Measurements from ENCODE around the gene HPCAL1.

HPCAL1 gene

DNA sequence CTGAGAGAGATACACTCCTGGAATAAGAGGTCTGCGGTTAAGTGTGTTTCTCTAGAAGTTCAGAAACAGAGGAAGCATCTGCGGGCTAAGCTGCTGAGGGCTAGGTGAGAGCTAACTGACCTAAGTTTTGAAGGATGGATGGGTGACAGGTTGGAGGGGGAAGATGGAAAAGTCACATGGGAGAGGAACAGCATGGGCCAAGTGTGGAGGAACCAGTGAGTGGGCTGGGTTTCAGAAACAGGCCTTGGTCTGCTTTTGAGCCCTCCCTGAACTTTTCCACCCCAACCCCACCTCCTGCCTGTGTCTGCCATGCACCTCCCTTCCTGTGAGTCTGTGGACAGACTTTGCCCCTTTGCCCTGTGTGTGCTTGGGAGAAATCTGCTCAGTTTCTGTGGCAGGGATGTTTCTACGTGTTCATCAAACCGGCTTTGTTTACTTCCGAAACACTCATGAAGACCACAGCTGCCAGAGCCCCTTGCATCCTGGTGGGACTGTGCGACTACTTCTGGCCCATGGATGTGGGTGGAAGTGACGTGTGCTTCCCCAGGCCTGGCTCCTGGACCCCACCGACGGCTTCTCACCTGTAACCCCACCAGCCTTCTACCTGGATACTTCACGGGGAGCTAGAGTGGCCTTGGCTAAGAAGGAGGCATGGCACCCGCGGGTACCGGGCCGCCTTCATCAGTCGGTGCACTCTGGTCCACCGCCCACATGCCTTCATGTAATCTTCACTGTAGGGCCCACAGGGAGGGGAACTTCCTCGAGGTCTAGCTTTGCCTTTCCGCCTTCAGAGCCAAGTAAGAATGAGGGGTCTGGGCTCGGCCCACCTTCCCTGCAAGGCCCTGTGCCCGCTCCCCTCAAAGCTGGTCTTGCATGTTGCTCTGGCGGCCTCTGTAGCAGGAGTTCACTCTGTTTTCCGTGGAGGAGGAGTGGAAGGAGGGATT, 1.4 kb upstream of the HPCAL1 start:
- no peaks in the 10 kb centered on the region for H3K36me3 ChIP-seq (ENCODE audit: control insufficient read depth, low read depth, low read length)
- H3K27ac ChIP-seq (ENCODE audit: low read length): no peak overlapping the region
- peaks cover 11% of the 10 kb centered on the region for H3K4me1 ChIP-seq (ENCODE audit: control insufficient read depth, low read depth, low read length)
- no peaks in the 10 kb centered on the region for H3K9me3 ChIP-seq (ENCODE audit: control insufficient read depth, low read depth, low read length)
- H3K4me3 ChIP-seq (ENCODE audit: low read length): no peak overlapping the region
- peaks cover 35% of the 10 kb centered on the region for H3K27me3 ChIP-seq (ENCODE audit: control insufficient read depth, insufficient read depth, low read length)
- no peak overlapping the region for H3K9ac ChIP-seq (ENCODE audit: low read length)

- H3K4me1 ChIP-seq (ENCODE audit: control insufficient read depth, low read depth, low read length): peaks cover 11% of the 10 kb centered on the region
- no peaks in the 10 kb centered on the region for H3K9me3 ChIP-seq (ENCODE audit: control insufficient read depth, low read depth, low read length)
- H3K27me3 ChIP-seq (ENCODE audit: control insufficient read depth, insufficient read depth, low read length): peaks cover 42% of the 10 kb centered on the region
- H3K27ac ChIP-seq (ENCODE audit: low read length): no peak overlapping the region
- H3K9ac ChIP-seq (ENCODE audit: low read length): peak overlapping the region; percentile 37
- H3K36me3 ChIP-seq (ENCODE audit: control insufficient read depth, low read depth, low read length): no peaks in the 10 kb centered on the region
- H3K4me3 ChIP-seq (ENCODE audit: low read length): peak overlapping the region; percentile 33
Measured at GRCh38 chr2:10301941-10302478, 694 bp upstream of the HPCAL1 start.

DNA sequence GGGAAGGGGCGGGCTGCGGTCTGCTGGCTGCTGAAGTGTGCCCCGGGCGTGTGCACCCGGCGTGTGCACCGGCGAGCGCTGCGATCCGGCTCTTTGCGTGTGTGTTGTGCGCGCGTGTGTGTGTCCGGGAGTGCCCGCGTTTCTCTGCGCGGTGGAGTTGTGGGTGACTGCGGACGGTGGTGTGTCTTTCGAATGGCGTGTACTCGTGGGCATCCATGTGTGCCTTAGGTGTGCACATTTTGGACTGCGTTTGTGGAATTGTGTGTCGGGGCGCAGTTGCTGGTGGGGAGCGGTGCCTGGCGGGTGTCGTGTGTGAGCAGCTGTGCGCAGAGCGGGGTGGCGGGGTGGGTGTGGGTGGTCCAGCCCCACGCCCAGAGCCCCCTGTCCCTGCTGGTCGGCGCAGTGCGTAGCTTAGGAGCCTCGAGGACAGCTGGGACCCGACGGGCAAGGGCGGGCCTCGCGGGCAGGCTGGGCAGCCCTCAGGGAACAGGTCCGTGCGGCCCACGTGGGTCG, 533 bp downstream of the HPCAL1 start:
- Histone ChIP-seq H3K27me3 (ENCODE audit: control insufficient read depth, insufficient read depth, low read length) (peaks cover 45% of the 10 kb centered on the region), H3K27ac (ENCODE audit: low read length) (no peak overlapping the region), H3K9me3 (ENCODE audit: control insufficient read depth, low read depth, low read length) (no peaks in the 10 kb centered on the region), H3K4me1 (ENCODE audit: control insufficient read depth, low read depth, low read length) (peaks cover 11% of the 10 kb centered on the region), H3K9ac (ENCODE audit: low read length) (no peak overlapping the region), H3K36me3 (ENCODE audit: control insufficient read depth, low read depth, low read length) (no peaks in the 10 kb centered on the region), H3K4me3 (ENCODE audit: low read length) (peak overlapping the region; percentile 65)

DNA sequence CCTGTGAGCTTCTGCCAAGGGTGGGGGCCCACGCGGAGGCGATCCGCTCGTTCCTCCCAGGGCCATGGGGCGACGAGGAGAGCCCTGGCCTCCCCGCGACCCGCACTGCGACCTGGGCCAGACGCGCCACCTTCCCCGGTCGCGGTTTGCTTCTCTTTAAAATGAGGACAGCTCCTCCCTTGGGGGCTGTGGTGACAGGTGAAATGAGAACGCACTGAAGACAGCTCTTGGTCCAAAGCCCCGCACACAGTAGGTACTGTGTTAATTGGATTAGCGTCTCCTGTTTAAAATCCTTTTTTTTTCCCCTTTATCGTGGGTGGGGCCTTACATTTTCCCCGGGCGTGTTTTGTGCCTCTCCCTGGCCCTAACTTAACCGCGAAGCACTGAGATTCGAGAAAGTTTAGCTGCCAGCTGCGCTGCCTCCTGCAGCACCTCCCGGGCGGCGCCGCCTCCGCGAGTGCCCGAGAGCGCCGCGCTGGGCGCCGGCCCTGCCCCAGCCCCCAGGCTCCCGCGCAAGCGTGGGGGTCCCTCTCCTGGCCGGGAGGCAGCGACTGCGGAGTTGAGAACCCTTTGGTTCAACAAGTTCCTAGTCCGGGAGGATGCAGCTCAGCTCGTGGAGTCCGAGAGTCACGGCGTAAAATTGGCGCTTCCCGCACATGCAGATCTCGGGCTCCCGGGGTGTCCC, 1.1 kb downstream of the HPCAL1 start:
- Histone ChIP-seq H3K9ac (ENCODE audit: low read length) (no peak overlapping the region), H3K27ac (ENCODE audit: low read length) (no peak overlapping the region), H3K9me3 (ENCODE audit: control insufficient read depth, low read depth, low read length) (no peaks in the 10 kb centered on the region), H3K36me3 (ENCODE audit: control insufficient read depth, low read depth, low read length) (no peaks in the 10 kb centered on the region), H3K4me3 (ENCODE audit: low read length) (peak overlapping the region; percentile 65), H3K27me3 (ENCODE audit: control insufficient read depth, insufficient read depth, low read length) (peaks cover 45% of the 10 kb centered on the region), H3K4me1 (ENCODE audit: control insufficient read depth, low read depth, low read length) (peaks cover 11% of the 10 kb centered on the region)

GRCh38 chr2:10304458-10305253, 2.0 kb downstream of the HPCAL1 start:
- Histone ChIP-seq H3K9ac (ENCODE audit: low read length) (no peak overlapping the region), H3K4me3 (ENCODE audit: low read length) (peak overlapping the region; percentile 65), H3K36me3 (ENCODE audit: control insufficient read depth, low read depth, low read length) (no peaks in the 10 kb centered on the region), H3K9me3 (ENCODE audit: control insufficient read depth, low read depth, low read length) (no peaks in the 10 kb centered on the region), H3K27ac (ENCODE audit: low read length) (no peak overlapping the region), H3K4me1 (ENCODE audit: control insufficient read depth, low read depth, low read length) (peaks cover 11% of the 10 kb centered on the region), H3K27me3 (ENCODE audit: control insufficient read depth, insufficient read depth, low read length) (peaks cover 45% of the 10 kb centered on the region)

DNA sequence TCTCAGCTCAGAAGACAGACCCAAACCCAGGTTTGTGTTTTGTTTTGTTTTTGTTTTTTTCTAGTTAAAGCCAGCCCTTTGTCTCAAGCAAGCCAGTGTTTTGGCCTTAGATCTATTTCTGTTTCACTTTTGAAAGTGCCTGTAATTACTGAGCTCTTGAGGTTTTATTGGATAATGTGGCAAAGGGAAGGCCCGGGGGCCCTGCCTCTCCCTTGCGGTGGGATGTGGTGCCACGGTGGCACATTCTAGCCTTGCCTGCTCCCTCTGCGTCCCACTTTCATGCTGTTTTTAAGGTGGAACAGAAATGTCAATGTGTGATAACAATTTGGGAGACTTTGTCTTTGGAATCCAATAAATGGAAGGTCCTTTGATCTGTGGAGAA, 2.5 kb downstream of the HPCAL1 start:
- H3K27me3 ChIP-seq (ENCODE audit: control insufficient read depth, insufficient read depth, low read length): peaks cover 45% of the 10 kb centered on the region
- H3K4me3 ChIP-seq (ENCODE audit: low read length): no peak overlapping the region
- peaks cover 11% of the 10 kb centered on the region for H3K4me1 ChIP-seq (ENCODE audit: control insufficient read depth, low read depth, low read length)
- H3K36me3 ChIP-seq (ENCODE audit: control insufficient read depth, low read depth, low read length): no peaks in the 10 kb centered on the region
- H3K9me3 ChIP-seq (ENCODE audit: control insufficient read depth, low read depth, low read length): no peaks in the 10 kb centered on the region
- no peak overlapping the region for H3K9ac ChIP-seq (ENCODE audit: low read length)
- no peak overlapping the region for H3K27ac ChIP-seq (ENCODE audit: low read length)

DNA sequence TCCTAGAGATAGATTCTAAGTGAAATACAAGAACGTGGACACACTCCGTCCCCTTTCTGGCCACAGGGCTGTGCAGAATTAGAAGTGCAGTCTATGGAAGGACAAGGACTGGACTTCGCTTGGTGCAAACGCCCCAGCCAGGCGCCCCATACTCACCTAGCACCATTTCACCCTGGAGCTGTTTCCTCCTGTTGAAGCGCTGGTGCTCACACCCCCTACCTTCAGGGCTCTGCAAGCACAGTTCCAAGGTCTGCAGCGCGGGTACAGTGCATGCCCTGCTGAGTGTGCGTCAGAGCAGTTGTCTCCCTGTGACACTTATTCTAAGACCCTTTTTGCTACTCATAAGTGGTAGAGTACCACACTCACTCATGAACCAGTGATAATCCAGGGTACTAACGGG, 3.0 kb downstream of the HPCAL1 start:
- peaks cover 45% of the 10 kb centered on the region for H3K27me3 ChIP-seq (ENCODE audit: control insufficient read depth, insufficient read depth, low read length)
- no peak overlapping the region for H3K4me3 ChIP-seq (ENCODE audit: low read length)
- H3K4me1 ChIP-seq (ENCODE audit: control insufficient read depth, low read depth, low read length): peaks cover 11% of the 10 kb centered on the region
- no peaks in the 10 kb centered on the region for H3K36me3 ChIP-seq (ENCODE audit: control insufficient read depth, low read depth, low read length)
- H3K9ac ChIP-seq (ENCODE audit: low read length): no peak overlapping the region
- H3K27ac ChIP-seq (ENCODE audit: low read length): no peak overlapping the region
- H3K9me3 ChIP-seq (ENCODE audit: control insufficient read depth, low read depth, low read length): no peaks in the 10 kb centered on the region

GRCh38 chr2:10306901-10307463, 4.3 kb downstream of the HPCAL1 start:
- Histone ChIP-seq H3K4me3 (ENCODE audit: low read length) (no peak overlapping the region), H3K27me3 (ENCODE audit: control insufficient read depth, insufficient read depth, low read length) (peaks cover 45% of the 10 kb centered on the region), H3K27ac (ENCODE audit: low read length) (no peak overlapping the region), H3K4me1 (ENCODE audit: control insufficient read depth, low read depth, low read length) (peaks cover 9% of the 10 kb centered on the region), H3K36me3 (ENCODE audit: control insufficient read depth, low read depth, low read length) (no peaks in the 10 kb centered on the region), H3K9ac (ENCODE audit: low read length) (no peak overlapping the region), H3K9me3 (ENCODE audit: control insufficient read depth, low read depth, low read length) (no peaks in the 10 kb centered on the region)

- no peaks in the 10 kb centered on the region for H3K9me3 ChIP-seq (ENCODE audit: control insufficient read depth, low read depth, low read length)
- no peak overlapping the region for H3K4me3 ChIP-seq (ENCODE audit: low read length)
- H3K36me3 ChIP-seq (ENCODE audit: control insufficient read depth, low read depth, low read length): no peaks in the 10 kb centered on the region
- peaks cover 45% of the 10 kb centered on the region for H3K27me3 ChIP-seq (ENCODE audit: control insufficient read depth, insufficient read depth, low read length)
- H3K9ac ChIP-seq (ENCODE audit: low read length): no peak overlapping the region
- peaks cover 8% of the 10 kb centered on the region for H3K4me1 ChIP-seq (ENCODE audit: control insufficient read depth, low read depth, low read length)
- no peak overlapping the region for H3K27ac ChIP-seq (ENCODE audit: low read length)
Measured at GRCh38 chr2:10307561-10308156, 5.0 kb downstream of the HPCAL1 start.

DNA sequence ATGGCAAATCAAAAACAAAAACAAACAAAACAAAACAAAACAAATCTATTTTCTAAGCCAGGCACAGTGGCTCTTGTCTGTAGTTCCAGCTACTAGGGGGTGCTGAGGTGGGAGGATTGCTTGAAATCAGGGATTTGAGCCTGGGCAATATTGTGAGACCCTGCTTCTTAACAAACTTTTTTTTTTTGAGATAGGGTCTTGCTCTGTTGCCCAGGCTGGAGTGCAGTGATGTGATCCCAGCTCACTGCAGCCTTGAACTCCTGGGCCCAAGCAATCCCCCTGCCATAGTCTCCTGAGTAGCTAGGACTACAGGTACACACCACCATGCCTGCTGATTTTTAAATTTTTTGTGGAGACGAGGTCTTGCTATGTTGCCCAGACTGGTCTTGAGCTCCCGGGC, 6.2 kb downstream of the HPCAL1 start:
- H3K4me1 ChIP-seq (ENCODE audit: control insufficient read depth, low read depth, low read length): peaks cover 8% of the 10 kb centered on the region
- no peaks in the 10 kb centered on the region for H3K9me3 ChIP-seq (ENCODE audit: control insufficient read depth, low read depth, low read length)
- no peak overlapping the region for H3K4me3 ChIP-seq (ENCODE audit: low read length)
- H3K9ac ChIP-seq (ENCODE audit: low read length): no peak overlapping the region
- no peaks in the 10 kb centered on the region for H3K36me3 ChIP-seq (ENCODE audit: control insufficient read depth, low read depth, low read length)
- H3K27ac ChIP-seq (ENCODE audit: low read length): no peak overlapping the region
- peaks cover 34% of the 10 kb centered on the region for H3K27me3 ChIP-seq (ENCODE audit: control insufficient read depth, insufficient read depth, low read length)
